Ascending aorta (tissue), 2 donors: Measurements from ENCODE around the gene CREB3L2. TPM values are rescaled to one million over a fixed set of nuclear protein-coding genes. Genes with fewer than 3 reads are reported as not detected.

Experiments used
- DNase-seq, 2 donors: peaks; one replicate each; pipeline ENCODE4 v3.0.0-alpha.2; 2019; ENCODE audit warnings: low spot score in 2 of 2
- H3K27ac ChIP-seq, 2 donors: fragments of 200-600 bp; sonication (generic); one replicate each; pipeline ENCODE4 v1.5.1; 2016 to 2017; ENCODE audit warnings: mild to moderate bottlenecking in 1 of 2
- H3K27me3 ChIP-seq: fragments of 200-600 bp; sonication (generic); one replicate; pipeline ENCODE4 v1.5.1; 2017
- H3K36me3 ChIP-seq, 2 donors: fragments of 200-600 bp; sonication (generic); one replicate each; pipeline ENCODE4 v1.5.1; 2016
- H3K4me1 ChIP-seq, 2 donors: fragments of 200-600 bp; sonication (generic); one replicate each; pipeline ENCODE4 v1.5.1; 2016 to 2017; ENCODE audit warnings: mild to moderate bottlenecking in 1 of 2
- H3K4me3 ChIP-seq, 2 donors: fragments of 200-600 bp; sonication (generic); one replicate each; pipeline ENCODE4 v1.5.1; 2016 to 2017; ENCODE audit warnings: mild to moderate bottlenecking in 1 of 2
- H3K9me3 ChIP-seq, 2 donors: fragments of 200-600 bp; sonication (generic); one replicate each; pipeline ENCODE4 v1.5.1; 2016
- CTCF ChIP-seq, 3 experiments: fragments of 200-600 bp in 2 of 3; fragments of 450-650 bp in 1 of 3; sonication (generic) in 2 of 3; IDR thresholded peaks; one replicate each; pipeline ENCODE4 v1.5.1; 2016 to 2019; ENCODE audit warnings: antibody characterized with exemption in 3 of 3, mild to moderate bottlenecking in 1 of 3, moderate library complexity in 1 of 3
- intact Hi-C: fragments of 100-400 bp; cut with DNase I; formaldehyde crosslinking; loops from one replicate; pipeline ENCODE4 v1.15.1; 2023
- total RNA-seq: library from RNA; depleted of rRNA; stranded (reverse); fragments of >200 nt; gene quantifications from one replicate; pipeline ENCODE4 v1.1.0, GENCODE V29; 2016

CREB3L2 gene
- total RNA-seq, 1 donor from 2014 or later: 38.5 TPM

DNA sequence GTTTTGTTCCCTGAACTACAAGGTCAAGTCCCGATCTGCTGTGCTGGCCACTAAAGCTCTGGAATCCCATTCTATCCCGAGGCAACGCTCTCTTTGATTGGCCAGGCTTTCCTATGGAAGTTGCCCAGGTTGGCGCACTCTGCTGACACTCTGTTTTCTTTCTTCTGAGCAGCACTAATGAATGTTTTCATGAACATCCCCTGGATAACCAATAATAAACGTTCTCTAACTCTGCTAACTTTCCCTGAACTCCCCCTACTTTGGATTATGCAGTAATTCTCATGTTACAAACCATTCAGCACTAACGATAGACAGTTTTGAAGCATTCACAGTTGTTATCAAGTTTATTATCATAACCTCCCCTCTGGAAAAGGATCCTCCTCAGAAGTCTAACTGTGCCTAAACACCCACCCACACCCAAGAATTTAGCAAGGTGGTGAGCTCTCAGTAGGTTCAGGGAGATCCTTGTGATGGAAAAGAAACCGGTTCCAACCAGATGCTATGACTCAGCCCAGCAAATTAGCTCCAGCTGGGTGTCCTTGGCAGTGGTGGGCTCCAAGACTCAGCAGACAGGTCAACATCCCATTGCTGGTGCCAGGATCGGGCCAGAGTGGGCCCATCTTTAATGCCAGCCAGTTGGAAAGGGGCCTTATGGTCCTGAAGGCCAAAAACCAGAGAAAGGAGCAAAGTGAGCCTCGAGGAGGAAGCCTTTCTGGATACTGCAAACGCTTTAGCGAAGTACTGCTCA is 68.4 kb downstream of the CREB3L2 start:
- intact Hi-C loops: loop anchor here (2.0 kb wide), 2 partner anchors 59 to 67 kb away; no protein-coding TSS in a partner anchor
- H3K27ac ChIP-seq: peak overlapping the region; percentile 77 to 79
- no peaks in the 10 kb centered on the region for H3K9me3 ChIP-seq
- DNase-seq: peak in 1 of 2 donors; percentile 86
- H3K4me3 ChIP-seq: peak overlapping the region in 1 of 2 donors; percentile 11
- no peaks in the 10 kb centered on the region for H3K36me3 ChIP-seq
- TF ChIP-seq CTCF (IDR thresholded peaks at IDR 0.05): no peak
- no peaks in the 10 kb centered on the region for H3K27me3 ChIP-seq
- H3K4me1 ChIP-seq: peaks cover 13 to 62% of the 10 kb centered on the region in 2 donors

- Histone ChIP-seq H3K27me3 (no peaks in the 10 kb centered on the region), H3K4me1 (peaks cover 13 to 62% of the 10 kb centered on the region in 2 donors), H3K36me3 (peaks cover 2 to 5% of the 10 kb centered on the region in 2 donors), H3K9me3 (no peaks in the 10 kb centered on the region), H3K27ac (peak overlapping the region; percentile 77 to 79), H3K4me3 (peak overlapping the region in 1 of 2 donors; percentile 20)
- TF ChIP-seq CTCF (IDR thresholded peaks at IDR 0.05): no peak
- peak in 1 of 2 donors; percentile 82 for DNase-seq
- intact Hi-C loops: loop anchor here (2.0 kb wide), 2 partner anchors 60 to 68 kb away; no protein-coding TSS in a partner anchor
Measured at GRCh38 chr7:137932881-137933269, 69.0 kb downstream of the CREB3L2 start.

DNA sequence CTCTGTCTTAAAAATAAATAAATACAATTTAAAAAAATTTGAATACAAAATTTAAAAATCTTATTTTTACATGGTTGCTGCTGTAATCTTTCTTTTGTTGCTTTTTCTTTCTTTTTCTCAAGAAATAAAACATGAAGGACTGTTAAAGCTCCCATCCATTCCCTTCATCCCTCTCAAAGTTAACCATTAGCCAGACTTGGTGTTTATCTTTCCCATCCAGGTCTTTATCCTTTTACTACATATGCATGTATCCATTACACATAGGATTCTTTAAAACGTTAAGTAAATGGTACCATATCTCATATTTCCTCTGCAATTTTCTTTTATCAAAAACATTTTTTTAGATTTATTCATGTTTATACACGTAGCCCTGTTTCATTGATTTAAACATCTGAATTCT is 70.1 kb downstream of the CREB3L2 start:
- intact Hi-C loops: loop anchor here (2.0 kb wide), 2 partner anchors 61 to 69 kb away; no protein-coding TSS in a partner anchor
- no peaks in the 10 kb centered on the region for H3K9me3 ChIP-seq
- peak overlapping the region; percentile 77 to 79 for H3K27ac ChIP-seq
- H3K4me3 ChIP-seq: no peak overlapping the region
- no peak for DNase-seq
- no peak for TF ChIP-seq CTCF (IDR thresholded peaks at IDR 0.05)
- peaks cover 10 to 15% of the 10 kb centered on the region in 2 donors for H3K36me3 ChIP-seq
- peaks cover 7 to 59% of the 10 kb centered on the region in 2 donors for H3K4me1 ChIP-seq
- no peaks in the 10 kb centered on the region for H3K27me3 ChIP-seq

DNA sequence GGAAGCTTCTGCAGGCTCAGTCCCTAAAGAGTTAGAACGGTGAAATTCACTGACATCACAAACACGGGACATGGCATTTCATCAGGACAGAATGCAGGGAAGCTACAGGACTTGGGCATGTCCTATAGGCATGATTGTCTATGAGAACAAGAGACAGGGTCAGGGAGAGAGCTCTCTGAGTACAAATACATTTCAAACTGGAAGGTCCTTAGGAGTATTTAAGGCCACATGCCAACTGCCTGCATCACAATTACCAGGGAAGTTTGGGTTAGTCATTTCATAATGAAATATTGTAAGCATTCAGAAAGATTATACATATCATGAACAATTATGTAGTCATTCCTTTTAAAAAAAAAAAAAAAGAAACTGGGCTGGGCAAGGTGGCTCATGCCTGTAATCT is 71.3 kb downstream of the CREB3L2 start:
- Histone ChIP-seq H3K4me1 (peaks cover 3 to 49% of the 10 kb centered on the region in 2 donors), H3K4me3 (no peak overlapping the region), H3K9me3 (no peaks in the 10 kb centered on the region), H3K36me3 (peaks cover 15 to 22% of the 10 kb centered on the region in 2 donors), H3K27ac (peak overlapping the region; percentile 13 to 55), H3K27me3 (no peaks in the 10 kb centered on the region)
- TF ChIP-seq CTCF (IDR thresholded peaks at IDR 0.05): no peak
- peak in 1 of 2 donors; percentile 76 for DNase-seq
- intact Hi-C loops: no loop called here

- no peak for DNase-seq
Measured at GRCh38 chr7:137928626-137929025, 73.3 kb downstream of the CREB3L2 start.

More at GRCh38 chr7:137928626-137929025, 73.3 kb downstream of the CREB3L2 start:
- H3K9me3 ChIP-seq: no peaks in the 10 kb centered on the region
- no peak for TF ChIP-seq CTCF (IDR thresholded peaks at IDR 0.05)
- intact Hi-C loops: loop anchor here (2.0 kb wide), 1 partner anchor 26 kb away; no protein-coding TSS in a partner anchor
- H3K36me3 ChIP-seq: peaks cover 15 to 22% of the 10 kb centered on the region in 2 donors
- peaks cover 5 to 39% of the 10 kb centered on the region in 2 donors for H3K4me1 ChIP-seq
- H3K27me3 ChIP-seq: no peaks in the 10 kb centered on the region
- no peak overlapping the region for H3K27ac ChIP-seq
- H3K4me3 ChIP-seq: no peak overlapping the region
